Immature natural killer cell (primary cell): ENCODE data around the gene PRKCA. TPM values are rescaled to one million over a fixed set of nuclear protein-coding genes. Genes with fewer than 3 reads are reported as not detected.
A peak's percentile ranks its signal among the peaks of the same experiment; 100 is the strongest.

Experiments
- DNase-seq, 3 donors: peaks; one replicate each; pipeline ENCODE4 v3.0.0; 2022; ENCODE audit warnings: mixed read lengths in 1 of 3
- H3K27ac Mint-ChIP-seq, 6 donors: one replicate each; pipeline ENCODE4 v1.8.0; 2020; ENCODE audit warnings: mixed read lengths in 6 of 6, mild to moderate bottlenecking in 5 of 6, inconsistent platforms in 4 of 6, moderate library complexity in 3 of 6
- H3K27me3 Mint-ChIP-seq, 3 donors: one replicate each; pipeline ENCODE4 v1.8.0; 2020 to 2021; ENCODE audit warnings: low read depth in 3 of 3, mild to moderate bottlenecking in 3 of 3, mixed read lengths in 3 of 3, moderate library complexity in 3 of 3, inconsistent platforms in 1 of 3
- H3K36me3 Mint-ChIP-seq, 3 donors: one replicate each; pipeline ENCODE4 v1.8.0; 2020; ENCODE audit warnings: mixed read lengths in 3 of 3, inconsistent platforms in 2 of 3, mild to moderate bottlenecking in 2 of 3
- H3K4me1 Mint-ChIP-seq, 2 donors: one replicate each; pipeline ENCODE4 v1.8.0; 2020; ENCODE audit warnings: inconsistent platforms in 2 of 2, mild to moderate bottlenecking in 2 of 2, mixed read lengths in 2 of 2, moderate library complexity in 1 of 2
- H3K4me3 Mint-ChIP-seq, 5 donors: one replicate each; pipeline ENCODE4 v1.8.0; 2020; ENCODE audit warnings: mild to moderate bottlenecking in 5 of 5, mixed read lengths in 5 of 5, inconsistent platforms in 3 of 5, moderate library complexity in 3 of 5
- H3K9me3 Mint-ChIP-seq, 6 donors: one replicate each; pipeline ENCODE4 v1.8.0; 2020; ENCODE audit warnings: mild to moderate bottlenecking in 6 of 6, mixed read lengths in 6 of 6, inconsistent platforms in 4 of 6, moderate library complexity in 3 of 6
- polyA plus RNA-seq, 3 donors: library from polyadenylated mRNA; unstranded; fragments of 300-500 nt; fragmentation: Illumina TruSeq; gene quantifications; one replicate each; pipeline ENCODE4 v1.2.3, GENCODE V29; 2021

PRKCA gene
- polyA plus RNA-seq, 3 donors from 2014 or later = 0.18 to 1.3 (median 0.28) TPM

DNA sequence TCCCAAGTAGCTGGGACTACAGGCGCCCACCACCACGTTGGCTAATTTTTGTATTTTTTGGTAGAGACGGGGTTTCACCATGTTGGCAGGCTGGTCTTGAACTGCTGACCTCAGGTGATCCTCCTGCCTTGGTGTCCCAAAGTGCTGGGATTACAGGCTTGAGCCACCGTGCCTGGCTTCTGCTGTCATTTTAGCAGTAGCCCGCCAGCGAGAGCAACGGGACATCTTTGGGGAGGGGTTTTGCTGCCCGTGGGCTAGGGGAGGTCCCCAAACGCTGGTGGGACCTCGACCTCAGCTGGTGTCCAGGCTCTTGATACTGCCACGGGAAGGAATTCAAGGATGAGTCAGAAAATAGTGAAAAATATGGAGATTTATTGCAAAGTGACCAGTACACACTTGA is 424.4 kb downstream of the PRKCA start:
- Mint-ChIP-seq H3K36me3 (peaks cover 0 to 4% (median 0%) of the 10 kb centered on the region in 3 donors), H3K9me3 (no peaks in the 10 kb centered on the region), H3K4me1 (peaks cover 12 to 16% of the 10 kb centered on the region in 2 donors), H3K27ac (no peak overlapping the region), H3K27me3 (peaks cover 0 to 7% (median 2%) of the 10 kb centered on the region in 3 donors), H3K4me3 (no peak overlapping the region)
- DNase-seq = no peak

DNA sequence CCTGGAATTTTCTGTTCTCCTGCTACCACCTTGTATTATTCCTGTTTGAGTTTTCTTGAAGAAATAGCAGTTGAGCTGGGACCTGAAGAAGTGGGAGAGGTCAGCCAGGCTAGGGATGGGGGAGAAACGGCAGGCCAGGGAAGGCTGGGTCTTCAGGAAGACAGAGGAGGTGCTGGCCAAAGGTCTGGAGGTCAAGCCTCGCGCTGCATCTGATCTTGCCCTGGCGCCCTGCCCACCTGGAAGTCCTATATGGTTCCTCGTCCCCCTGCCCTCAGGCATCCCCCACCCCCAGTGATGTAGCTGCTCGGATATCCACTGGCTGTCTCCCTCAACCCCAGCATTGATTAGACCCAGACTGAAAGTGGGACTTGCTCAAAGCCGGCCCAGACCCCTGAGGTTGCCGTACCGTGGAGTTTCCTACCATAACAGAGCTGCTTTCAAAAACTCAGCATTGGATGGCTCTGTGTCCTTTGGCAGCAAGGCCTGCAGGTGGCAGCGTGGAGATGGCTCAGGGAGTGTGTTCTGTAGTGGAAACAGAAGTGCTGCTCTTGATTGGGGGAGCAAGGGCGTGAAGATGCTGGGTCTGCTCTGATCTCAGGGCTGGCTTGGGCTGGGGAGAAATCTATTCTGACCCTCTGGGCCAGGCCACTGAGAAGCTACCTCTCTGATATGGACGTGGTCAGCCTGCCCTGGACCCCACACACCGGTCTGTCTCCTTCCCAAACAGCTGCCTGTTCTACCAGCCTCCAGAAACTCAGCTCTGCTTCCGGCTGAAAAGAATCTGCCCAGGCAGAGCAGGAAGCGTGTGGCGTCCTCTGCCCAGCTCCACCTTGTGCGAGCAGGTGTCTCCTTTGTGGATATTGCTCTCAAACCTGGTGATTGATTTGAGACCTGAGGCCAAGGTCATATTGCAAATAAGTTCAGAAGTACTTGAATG is 425.5 kb downstream of the PRKCA start:
- H3K27me3 Mint-ChIP-seq = peaks cover 0 to 7% (median 2%) of the 10 kb centered on the region in 3 donors
- peak; percentile 6 to 14 (median 10) for DNase-seq
- no peak overlapping the region for H3K27ac Mint-ChIP-seq

DNA sequence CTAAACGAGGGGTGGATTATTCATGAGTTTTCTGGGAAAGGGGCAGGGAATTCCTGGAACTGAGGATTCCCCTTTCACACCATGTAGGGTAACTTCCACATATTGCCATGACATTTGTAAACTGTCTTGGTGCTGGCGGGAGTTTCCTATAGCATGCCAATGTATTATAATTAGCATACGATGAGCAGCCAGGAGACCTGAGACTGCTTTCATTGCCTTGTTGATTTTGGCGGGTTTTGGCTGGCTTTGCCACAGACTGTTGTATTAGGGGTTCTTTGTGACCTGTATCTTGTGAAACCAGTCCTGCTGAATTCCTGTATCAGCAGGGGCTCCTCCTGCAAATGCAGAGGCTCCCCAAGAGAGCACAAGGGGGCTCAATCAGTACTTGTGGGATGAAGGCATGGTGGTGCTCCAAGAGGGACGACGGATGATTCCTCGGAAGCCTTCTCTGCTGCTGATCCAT is 428.1 kb downstream of the PRKCA start:
- H3K27me3 Mint-ChIP-seq = peaks cover 0 to 3% (median 2%) of the 10 kb centered on the region in 3 donors
- no peak overlapping the region for H3K4me3 Mint-ChIP-seq
- no peak for DNase-seq
- H3K9me3 Mint-ChIP-seq = no peaks in the 10 kb centered on the region
- H3K27ac Mint-ChIP-seq = no peak overlapping the region
- peaks cover 7 to 13% (median 8%) of the 10 kb centered on the region in 3 donors for H3K36me3 Mint-ChIP-seq
- peaks cover 2 to 8% of the 10 kb centered on the region in 2 donors for H3K4me1 Mint-ChIP-seq

More for the DNA sequence above, 425.5 kb downstream of the PRKCA start:
- Mint-ChIP-seq H3K4me1 (peaks cover 12 to 16% of the 10 kb centered on the region in 2 donors), H3K9me3 (no peaks in the 10 kb centered on the region), H3K36me3 (peaks cover 0 to 10% (median 0%) of the 10 kb centered on the region in 3 donors), H3K4me3 (no peak overlapping the region)

DNA sequence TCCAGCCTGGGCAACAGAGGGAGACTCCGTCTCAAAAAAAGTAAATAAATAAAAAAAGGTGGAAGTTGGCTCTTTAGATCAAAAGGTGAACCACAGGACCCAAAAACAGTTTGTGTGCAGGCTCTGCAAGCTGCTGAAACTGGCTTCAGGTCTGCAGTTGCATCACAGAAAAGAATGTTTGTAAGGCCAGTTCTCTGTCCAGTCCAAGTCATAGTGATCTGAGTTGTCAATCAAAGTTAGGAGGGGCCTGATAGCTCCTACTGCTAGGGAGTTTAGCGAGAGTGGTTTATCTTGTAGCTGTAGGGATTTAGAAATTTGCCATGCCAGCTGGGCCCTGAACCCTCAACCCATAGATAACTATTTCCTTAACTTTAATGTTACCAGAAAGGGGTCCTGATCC is 431.3 kb downstream of the PRKCA start:
- H3K36me3 Mint-ChIP-seq = peaks cover 8 to 26% (median 22%) of the 10 kb centered on the region in 3 donors
- DNase-seq = no peak
- H3K27ac Mint-ChIP-seq = no peak overlapping the region
- no peak overlapping the region for H3K4me3 Mint-ChIP-seq
- H3K27me3 Mint-ChIP-seq = peaks cover 0 to 1% (median 0%) of the 10 kb centered on the region in 3 donors
- no peaks in the 10 kb centered on the region for H3K9me3 Mint-ChIP-seq
- H3K4me1 Mint-ChIP-seq = peaks cover 0 to 2% of the 10 kb centered on the region in 2 donors

DNA sequence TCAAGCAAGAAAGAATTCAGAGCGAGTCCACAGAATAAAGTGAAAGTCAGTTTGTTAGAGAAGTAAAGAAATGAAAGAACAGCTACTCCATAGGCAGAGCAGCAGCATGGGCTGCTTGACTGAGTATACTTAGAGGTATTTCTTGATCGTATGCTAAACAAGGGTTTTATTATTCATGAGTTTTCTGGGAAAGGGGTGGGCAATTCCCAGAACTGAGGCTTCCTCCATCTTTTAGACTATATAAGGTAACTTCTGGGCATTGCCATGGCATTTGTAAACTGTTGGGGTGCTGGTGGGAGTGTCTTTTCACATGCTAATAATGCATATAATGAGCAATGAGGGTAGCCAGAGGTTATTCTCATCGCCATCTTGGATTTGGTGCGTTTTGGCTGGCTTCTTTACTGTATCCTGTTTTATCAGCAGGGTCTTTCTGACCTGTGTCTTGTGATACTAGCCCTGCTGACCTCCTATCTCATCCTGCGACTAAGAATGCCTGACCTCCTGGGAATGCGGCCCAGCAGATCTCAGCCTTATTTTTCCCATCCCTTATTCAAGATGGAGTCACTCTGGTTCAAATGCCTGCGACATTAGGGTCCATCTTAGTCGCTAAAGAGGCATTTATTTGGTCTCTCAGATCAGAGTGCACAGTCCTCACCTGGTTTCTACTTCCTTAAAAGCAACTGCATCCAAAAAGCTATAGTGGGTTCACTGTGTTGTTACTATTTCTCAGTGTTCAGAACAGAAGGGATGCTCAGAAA is 432.0 kb downstream of the PRKCA start:
- Mint-ChIP-seq H3K9me3 (no peaks in the 10 kb centered on the region), H3K4me3 (no peak overlapping the region), H3K27ac (no peak overlapping the region), H3K36me3 (peaks cover 8 to 26% (median 22%) of the 10 kb centered on the region in 3 donors), H3K4me1 (peaks cover 0 to 2% of the 10 kb centered on the region in 2 donors), H3K27me3 (peaks cover 0 to 1% (median 0%) of the 10 kb centered on the region in 3 donors)
- no peak for DNase-seq

DNA sequence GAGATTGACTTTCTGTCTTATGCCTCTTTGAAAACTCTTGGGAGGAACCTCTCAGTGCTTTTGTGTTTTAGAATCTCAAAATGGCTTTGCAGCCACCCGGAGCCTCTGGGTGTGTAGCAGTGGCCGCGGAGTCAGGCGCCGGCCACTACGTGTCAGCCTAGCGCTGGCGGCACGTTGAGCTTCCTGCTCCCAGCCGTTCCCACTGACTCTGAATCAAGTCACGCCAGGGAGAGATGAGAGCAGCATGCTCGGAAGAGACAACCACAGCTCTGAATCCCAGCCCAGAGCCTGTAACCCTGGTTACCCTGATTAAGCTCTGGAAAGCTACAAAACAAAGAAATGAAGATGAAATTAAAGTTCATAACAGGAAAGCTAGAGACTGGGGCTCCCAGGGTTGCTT is 435.1 kb downstream of the PRKCA start:
- Mint-ChIP-seq H3K4me3 (no peak overlapping the region), H3K27ac (no peak overlapping the region), H3K36me3 (peaks cover 14 to 41% (median 18%) of the 10 kb centered on the region in 3 donors), H3K4me1 (no peaks in the 10 kb centered on the region), H3K9me3 (no peaks in the 10 kb centered on the region), H3K27me3 (peaks cover 0 to 2% (median 0%) of the 10 kb centered on the region in 3 donors)
- DNase-seq = no peak

DNA sequence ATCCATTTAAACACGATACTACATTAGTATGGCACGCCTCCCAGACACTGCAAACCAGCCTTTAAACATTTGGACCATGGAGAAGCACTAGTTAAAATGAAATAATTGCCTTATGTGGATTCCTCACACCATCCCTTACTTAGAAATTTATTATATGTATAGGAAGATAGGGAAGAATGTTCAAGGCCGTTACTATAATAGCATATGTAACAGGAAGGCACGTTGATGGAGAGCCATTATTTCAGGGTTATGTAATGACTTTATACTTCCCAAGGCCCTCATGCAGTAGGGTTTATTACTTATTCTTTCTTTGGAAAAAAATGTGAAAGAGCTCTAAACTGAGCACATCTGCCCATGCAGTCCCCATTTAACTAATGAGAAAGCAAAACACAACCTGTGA is 435.9 kb downstream of the PRKCA start:
- Mint-ChIP-seq H3K4me3 (no peak overlapping the region), H3K36me3 (peaks cover 14 to 46% (median 22%) of the 10 kb centered on the region in 3 donors), H3K4me1 (no peaks in the 10 kb centered on the region)

DNA sequence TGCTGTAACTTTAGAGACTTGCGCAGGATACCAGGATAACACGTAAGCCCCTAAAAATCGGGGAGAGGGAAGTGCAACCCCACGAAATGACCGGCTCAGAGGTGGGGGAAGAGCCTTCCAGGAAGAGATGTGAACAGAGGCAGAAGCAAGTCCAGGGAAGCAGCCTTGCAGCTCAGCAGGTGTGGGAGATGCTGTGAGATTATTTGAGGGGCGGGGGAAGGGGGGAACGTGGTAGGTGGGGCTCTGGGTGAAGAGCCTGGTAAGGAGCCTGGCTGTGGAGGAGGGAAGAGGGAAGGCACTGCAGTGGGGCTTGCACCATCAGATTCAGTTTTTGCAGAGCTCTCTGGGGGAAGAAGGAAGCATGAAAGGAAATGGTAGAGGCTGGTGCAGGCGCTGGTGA is 437.1 kb downstream of the PRKCA start:
- H3K9me3 Mint-ChIP-seq = no peaks in the 10 kb centered on the region
- H3K4me1 Mint-ChIP-seq = no peaks in the 10 kb centered on the region
- peaks cover 0 to 2% (median 0%) of the 10 kb centered on the region in 3 donors for H3K27me3 Mint-ChIP-seq
- H3K36me3 Mint-ChIP-seq = peaks cover 14 to 48% (median 21%) of the 10 kb centered on the region in 3 donors
- H3K4me3 Mint-ChIP-seq = no peak overlapping the region
- no peak for DNase-seq
- no peak overlapping the region for H3K27ac Mint-ChIP-seq

More for the DNA sequence above, 435.9 kb downstream of the PRKCA start:
- H3K9me3 Mint-ChIP-seq = no peaks in the 10 kb centered on the region
- H3K27me3 Mint-ChIP-seq = peaks cover 0 to 2% (median 0%) of the 10 kb centered on the region in 3 donors
- H3K27ac Mint-ChIP-seq = no peak overlapping the region
- DNase-seq = no peak

- Mint-ChIP-seq H3K27ac (no peak overlapping the region), H3K4me1 (no peaks in the 10 kb centered on the region), H3K36me3 (peaks cover 13 to 51% (median 21%) of the 10 kb centered on the region in 3 donors)
These were observed 437.8 kb downstream of the PRKCA start for GRCh38 chr17:66740226-66740625.

DNA sequence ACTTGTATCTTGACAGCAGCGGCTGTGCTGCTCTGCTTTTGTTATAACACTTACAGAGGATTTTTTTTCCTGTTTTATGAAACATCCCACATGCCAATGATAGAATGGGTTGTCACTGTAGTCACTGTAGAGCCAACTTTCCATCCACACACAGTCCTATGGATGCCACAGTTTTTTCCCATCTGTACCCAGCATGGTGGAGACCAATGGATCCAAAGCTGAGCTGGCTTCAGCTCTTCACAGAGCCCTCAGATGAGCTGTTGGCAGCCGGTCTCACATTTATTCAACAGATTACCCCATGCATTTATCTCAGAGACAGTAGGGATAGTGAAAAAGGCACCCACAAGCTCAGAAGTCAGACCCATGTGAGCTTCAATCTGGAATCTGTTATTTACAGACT is 441.1 kb downstream of the PRKCA start:
- no peak overlapping the region for H3K4me3 Mint-ChIP-seq
- DNase-seq = no peak
- no peak overlapping the region for H3K27ac Mint-ChIP-seq
- H3K4me1 Mint-ChIP-seq = no peaks in the 10 kb centered on the region
- peaks cover 10 to 33% (median 13%) of the 10 kb centered on the region in 3 donors for H3K36me3 Mint-ChIP-seq
- peaks cover 0 to 2% (median 0%) of the 10 kb centered on the region in 3 donors for H3K27me3 Mint-ChIP-seq
- no peaks in the 10 kb centered on the region for H3K9me3 Mint-ChIP-seq

More at GRCh38 chr17:66740226-66740625, 437.8 kb downstream of the PRKCA start:
- DNase-seq = no peak
- H3K4me3 Mint-ChIP-seq = no peak overlapping the region
- no peaks in the 10 kb centered on the region for H3K9me3 Mint-ChIP-seq
- peaks cover 0 to 2% (median 0%) of the 10 kb centered on the region in 3 donors for H3K27me3 Mint-ChIP-seq

- H3K4me3 Mint-ChIP-seq = no peak overlapping the region
- peaks cover 0 to 2% (median 0%) of the 10 kb centered on the region in 3 donors for H3K27me3 Mint-ChIP-seq
- H3K36me3 Mint-ChIP-seq = peaks cover 9 to 25% (median 15%) of the 10 kb centered on the region in 3 donors
These were observed 444.3 kb downstream of the PRKCA start for GRCh38 chr17:66746736-66747135.

DNA sequence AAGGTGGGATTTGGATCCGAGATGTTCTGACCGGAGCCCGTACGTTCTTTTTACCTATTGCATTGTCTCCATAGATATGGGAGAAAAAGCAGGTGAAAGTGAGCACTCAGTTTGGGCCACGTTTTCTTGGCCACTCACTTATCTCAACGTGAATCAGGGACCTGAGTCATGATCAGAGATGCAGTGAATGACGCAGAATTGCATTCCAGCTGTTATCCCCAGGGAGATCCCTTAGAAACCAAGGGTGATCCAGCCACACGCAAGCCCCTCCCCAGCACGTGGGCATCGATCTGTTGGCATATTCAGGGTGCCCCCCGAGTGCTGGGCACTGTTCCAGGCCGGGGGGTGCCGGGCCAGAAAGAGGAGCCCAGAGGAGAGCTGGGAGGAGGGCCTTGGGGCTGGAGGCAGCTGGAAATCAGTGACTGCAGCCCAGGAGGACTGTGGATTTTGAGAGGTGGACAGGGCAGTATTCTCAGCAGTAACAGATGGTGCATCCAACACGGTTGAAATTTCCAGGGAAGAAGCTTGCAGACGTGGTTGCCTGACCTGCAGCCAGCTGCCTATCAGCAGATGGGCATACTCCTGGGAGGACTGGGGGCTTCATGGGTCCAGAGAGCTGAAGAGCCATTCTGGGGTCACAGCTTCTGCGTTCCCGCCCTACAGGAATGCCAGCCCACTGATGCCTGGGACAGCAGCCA is 445.3 kb downstream of the PRKCA start:
- Mint-ChIP-seq H3K9me3 (peaks cover 0 to 1% (median 0%) of the 10 kb centered on the region in 6 donors), H3K4me1 (no peaks in the 10 kb centered on the region), H3K36me3 (peaks cover 3 to 17% (median 12%) of the 10 kb centered on the region in 3 donors), H3K4me3 (no peak overlapping the region), H3K27me3 (peaks cover 0 to 2% (median 0%) of the 10 kb centered on the region in 3 donors), H3K27ac (no peak overlapping the region)
- DNase-seq = no peak

More at GRCh38 chr17:66746736-66747135, 444.3 kb downstream of the PRKCA start:
- Mint-ChIP-seq H3K27ac (no peak overlapping the region), H3K9me3 (peaks cover 0 to 1% (median 0%) of the 10 kb centered on the region in 6 donors), H3K4me1 (no peaks in the 10 kb centered on the region)
- no peak for DNase-seq

DNA sequence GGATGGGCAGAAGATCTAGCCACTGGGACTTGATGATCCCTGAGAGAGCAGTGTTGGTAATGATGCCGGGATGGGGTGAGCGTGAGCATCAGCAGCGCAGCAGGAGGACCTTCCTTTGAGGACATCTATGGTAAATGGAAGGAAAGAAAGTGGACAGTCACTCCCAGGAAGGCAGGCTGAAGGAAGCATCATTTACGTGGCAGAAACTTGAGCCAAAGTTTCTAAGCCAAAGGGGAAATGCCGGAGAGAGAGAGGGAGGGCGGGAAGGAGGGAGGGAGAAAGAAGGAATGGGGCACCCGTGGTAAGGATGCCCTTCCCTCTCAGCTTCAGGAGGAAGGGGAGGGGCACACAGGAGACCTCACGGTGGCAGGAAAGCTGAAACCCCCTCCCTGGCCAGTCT is 446.2 kb downstream of the PRKCA start:
- Mint-ChIP-seq H3K36me3 (peaks cover 0 to 13% (median 10%) of the 10 kb centered on the region in 3 donors), H3K27ac (no peak overlapping the region), H3K27me3 (peaks cover 0 to 2% (median 0%) of the 10 kb centered on the region in 3 donors), H3K4me1 (no peaks in the 10 kb centered on the region), H3K9me3 (peaks cover 0 to 1% (median 0%) of the 10 kb centered on the region in 6 donors), H3K4me3 (no peak overlapping the region)
- no peak for DNase-seq
